ENCODE data around the gene FRMD3. TPM values are rescaled to one million over a fixed set of nuclear protein-coding genes. Genes with fewer than 3 reads are reported as not detected.

Gene FRMD3
- total RNA-seq, 1 donor from 2014 or later = 0.59 TPM

DNA sequence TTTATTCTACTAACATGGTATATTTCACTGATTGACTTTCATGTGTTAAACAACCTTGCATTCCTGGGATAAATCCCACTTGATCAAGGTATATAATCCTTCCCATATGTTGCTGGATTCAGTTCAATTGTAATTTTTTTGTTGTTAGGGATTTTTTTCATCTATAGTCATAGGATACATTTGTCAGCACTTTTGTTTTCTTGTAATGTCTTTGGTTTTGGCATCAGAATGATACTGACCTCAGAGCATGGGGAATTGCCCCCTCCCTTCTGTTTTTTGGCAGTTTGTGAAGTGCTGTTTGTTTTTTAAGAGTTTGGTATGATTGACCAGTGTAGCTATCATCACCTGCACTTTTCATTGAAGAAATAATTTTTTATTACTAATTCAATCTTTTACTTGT, 298.5 kb downstream of the FRMD3 start:
- Mint-ChIP-seq H3K27ac (ENCODE audit: unreplicated experiment) (no peak overlapping the region), H3K36me3 (ENCODE audit: low read depth, unreplicated experiment) (no peaks in the 10 kb centered on the region), H3K9me3 (ENCODE audit: unreplicated experiment) (no peaks in the 10 kb centered on the region), H3K27me3 (ENCODE audit: unreplicated experiment) (no peaks in the 10 kb centered on the region), H3K4me1 (ENCODE audit: unreplicated experiment) (no peaks in the 10 kb centered on the region), H3K4me3 (ENCODE audit: unreplicated experiment) (no peak overlapping the region)
- no peak for DNase-seq (ENCODE audit: low spot score)
- TF ChIP-seq, protein P1, sequence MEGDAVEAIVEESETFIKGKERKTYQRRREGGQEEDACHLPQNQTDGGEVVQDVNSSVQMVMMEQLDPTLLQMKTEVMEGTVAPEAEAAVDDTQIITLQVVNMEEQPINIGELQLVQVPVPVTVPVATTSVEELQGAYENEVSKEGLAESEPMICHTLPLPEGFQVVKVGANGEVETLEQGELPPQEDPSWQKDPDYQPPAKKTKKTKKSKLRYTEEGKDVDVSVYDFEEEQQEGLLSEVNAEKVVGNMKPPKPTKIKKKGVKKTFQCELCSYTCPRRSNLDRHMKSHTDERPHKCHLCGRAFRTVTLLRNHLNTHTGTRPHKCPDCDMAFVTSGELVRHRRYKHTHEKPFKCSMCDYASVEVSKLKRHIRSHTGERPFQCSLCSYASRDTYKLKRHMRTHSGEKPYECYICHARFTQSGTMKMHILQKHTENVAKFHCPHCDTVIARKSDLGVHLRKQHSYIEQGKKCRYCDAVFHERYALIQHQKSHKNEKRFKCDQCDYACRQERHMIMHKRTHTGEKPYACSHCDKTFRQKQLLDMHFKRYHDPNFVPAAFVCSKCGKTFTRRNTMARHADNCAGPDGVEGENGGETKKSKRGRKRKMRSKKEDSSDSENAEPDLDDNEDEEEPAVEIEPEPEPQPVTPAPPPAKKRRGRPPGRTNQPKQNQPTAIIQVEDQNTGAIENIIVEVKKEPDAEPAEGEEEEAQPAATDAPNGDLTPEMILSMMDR (IDR thresholded peaks at IDR 0.05; ENCODE audit: unreplicated experiment) = no peak

DNA sequence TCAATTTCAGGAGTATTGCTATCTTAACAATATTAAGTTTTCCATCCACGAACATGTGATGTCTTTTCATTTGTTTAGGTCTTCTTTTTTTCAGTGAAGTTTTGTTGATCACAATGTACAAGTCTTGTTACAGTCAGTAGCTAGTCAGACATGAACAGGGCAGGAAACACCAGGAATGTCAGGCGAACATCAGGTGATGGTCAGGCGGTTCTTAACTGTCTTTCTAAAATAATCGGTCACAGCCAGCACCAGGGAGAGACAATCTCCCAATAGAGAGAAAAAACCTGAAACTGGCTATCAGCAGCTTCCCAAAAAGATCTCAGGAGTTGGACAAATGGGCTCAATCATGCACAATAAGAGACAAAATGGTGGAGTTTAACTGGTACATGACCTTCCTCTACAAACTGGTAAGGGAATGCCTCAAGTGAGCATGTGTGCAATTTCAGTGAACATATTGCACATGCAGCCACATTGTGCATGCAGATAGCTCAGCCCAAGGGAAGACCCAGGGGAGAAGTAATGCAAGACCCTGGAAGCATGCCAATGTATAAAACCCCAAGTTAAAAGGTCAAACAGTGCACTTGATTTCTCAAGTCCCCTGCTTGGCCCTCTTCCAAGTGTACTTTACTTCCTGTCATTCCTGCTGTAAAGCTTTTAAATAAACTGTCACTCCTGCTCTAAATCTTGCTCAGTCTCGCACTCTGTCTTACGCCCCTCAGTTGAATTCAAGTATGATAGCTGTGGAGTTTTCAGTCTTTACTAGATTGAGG, 299.1 kb downstream of the FRMD3 start:
- TF ChIP-seq, protein P1 (IDR thresholded peaks at IDR 0.05; ENCODE audit: unreplicated experiment) = no peak
- no peak for DNase-seq (ENCODE audit: low spot score)
- H3K27me3 Mint-ChIP-seq (ENCODE audit: unreplicated experiment) = no peaks in the 10 kb centered on the region
- H3K27ac Mint-ChIP-seq (ENCODE audit: unreplicated experiment) = no peak overlapping the region
- no peak overlapping the region for H3K4me3 Mint-ChIP-seq (ENCODE audit: unreplicated experiment)
- no peaks in the 10 kb centered on the region for H3K36me3 Mint-ChIP-seq (ENCODE audit: low read depth, unreplicated experiment)
- H3K4me1 Mint-ChIP-seq (ENCODE audit: unreplicated experiment) = no peaks in the 10 kb centered on the region
- H3K9me3 Mint-ChIP-seq (ENCODE audit: unreplicated experiment) = no peaks in the 10 kb centered on the region

DNA sequence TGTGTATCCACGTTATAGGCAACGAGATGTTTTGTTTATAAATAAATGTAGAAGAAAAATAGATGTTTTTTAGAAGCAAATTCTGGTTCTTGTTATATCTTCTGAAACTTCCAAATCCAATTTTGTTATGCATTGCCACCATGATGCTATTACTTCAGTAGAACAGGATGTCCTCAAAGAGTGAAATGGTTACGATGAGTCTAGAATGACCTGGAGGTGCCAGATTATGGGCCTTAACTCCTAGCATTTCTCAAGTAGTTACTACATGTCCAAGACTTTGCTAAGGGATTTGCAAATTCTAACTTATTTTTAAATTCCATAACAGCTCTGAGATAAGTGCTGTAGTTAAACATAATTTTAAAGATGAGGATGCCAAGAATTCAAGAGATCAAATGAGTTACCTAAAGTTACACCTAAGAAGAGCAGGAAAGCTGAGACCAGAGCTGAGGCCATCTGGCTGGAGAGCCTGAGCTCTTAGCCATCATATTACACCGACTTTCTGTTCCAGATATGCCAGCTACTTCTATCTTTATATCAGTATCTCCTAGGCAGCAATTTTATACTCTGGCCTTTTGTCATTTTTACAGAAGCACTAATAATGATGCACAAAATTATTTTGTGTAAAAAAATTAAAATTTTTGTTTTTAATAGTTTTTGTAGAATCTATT, 302.0 kb downstream of the FRMD3 start:
- Mint-ChIP-seq H3K9me3 (ENCODE audit: unreplicated experiment) (no peaks in the 10 kb centered on the region), H3K4me3 (ENCODE audit: unreplicated experiment) (no peak overlapping the region), H3K27ac (ENCODE audit: unreplicated experiment) (no peak overlapping the region), H3K36me3 (ENCODE audit: low read depth, unreplicated experiment) (no peaks in the 10 kb centered on the region), H3K27me3 (ENCODE audit: unreplicated experiment) (no peaks in the 10 kb centered on the region), H3K4me1 (ENCODE audit: unreplicated experiment) (no peaks in the 10 kb centered on the region)
- DNase-seq (ENCODE audit: low spot score) = no peak
- TF ChIP-seq, protein P1 (IDR thresholded peaks at IDR 0.05; ENCODE audit: unreplicated experiment) = no peak

DNA sequence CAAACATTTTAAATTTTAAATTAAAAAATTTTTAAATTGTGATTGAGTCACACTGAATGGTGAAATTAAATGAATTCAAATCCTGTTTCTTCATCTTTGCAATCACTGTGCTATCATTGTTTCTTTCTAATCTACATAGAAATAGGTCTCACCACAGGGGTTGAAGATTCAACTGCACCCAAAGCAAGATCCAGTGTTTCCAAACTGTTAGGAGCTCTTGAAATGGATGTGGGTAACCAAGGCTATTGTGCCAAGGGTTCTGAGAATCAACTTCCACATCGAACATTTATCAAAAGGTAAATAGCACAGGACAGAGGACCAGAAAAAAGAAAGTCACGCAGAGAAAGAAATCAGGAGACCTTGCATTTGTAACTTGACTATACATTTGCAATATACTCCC, 302.7 kb downstream of the FRMD3 start:
- H3K36me3 Mint-ChIP-seq (ENCODE audit: low read depth, unreplicated experiment) = no peaks in the 10 kb centered on the region
- H3K27ac Mint-ChIP-seq (ENCODE audit: unreplicated experiment) = no peak overlapping the region
- no peak for DNase-seq (ENCODE audit: low spot score)

More for the DNA sequence above, 302.7 kb downstream of the FRMD3 start:
- H3K9me3 Mint-ChIP-seq (ENCODE audit: unreplicated experiment) = no peaks in the 10 kb centered on the region
- no peaks in the 10 kb centered on the region for H3K4me1 Mint-ChIP-seq (ENCODE audit: unreplicated experiment)
- no peak overlapping the region for H3K4me3 Mint-ChIP-seq (ENCODE audit: unreplicated experiment)
- TF ChIP-seq, protein P1 (IDR thresholded peaks at IDR 0.05; ENCODE audit: unreplicated experiment) = no peak
- H3K27me3 Mint-ChIP-seq (ENCODE audit: unreplicated experiment) = no peaks in the 10 kb centered on the region
